ENCODE measurements around the gene ADAMTS5. TPM values are rescaled to one million over a fixed set of nuclear protein-coding genes. Genes with fewer than 3 reads are reported as not detected.

Gene ADAMTS5
- 10 to 100 TPM in 1 of 6 experiments, 1 to 10 TPM in 5; 5.5 to 13.7 (median 6.7) TPM for total RNA-seq (2021; fragmentation: NEBNext Ultra II Directional; extraction: Animal tissue kit (Norgen Biotek cat#: 25700))
- long read RNA-seq, partial matches to known transcripts = 1 of 8 reads
- long read RNA-seq, other reads (novel, unspliced or antisense) = 7 of 8 reads

- peak; percentile 66 for DNase-seq
- Mint-ChIP-seq H3K4me1 (ENCODE audit: low read depth) (peaks cover 43% of the 10 kb centered on the region), H3K36me3 (ENCODE audit: low read depth) (no peaks in the 10 kb centered on the region), H3K4me3 (peak within 1 kb of the TSS; percentile 92), H3K27ac (peak within 1 kb of the TSS; percentile 87), H3K9me3 (no peaks in the 10 kb centered on the region), H3K27me3 (ENCODE audit: insufficient read depth) (peaks cover 5% of the 10 kb centered on the region)
- TF ChIP-seq, protein P1, sequence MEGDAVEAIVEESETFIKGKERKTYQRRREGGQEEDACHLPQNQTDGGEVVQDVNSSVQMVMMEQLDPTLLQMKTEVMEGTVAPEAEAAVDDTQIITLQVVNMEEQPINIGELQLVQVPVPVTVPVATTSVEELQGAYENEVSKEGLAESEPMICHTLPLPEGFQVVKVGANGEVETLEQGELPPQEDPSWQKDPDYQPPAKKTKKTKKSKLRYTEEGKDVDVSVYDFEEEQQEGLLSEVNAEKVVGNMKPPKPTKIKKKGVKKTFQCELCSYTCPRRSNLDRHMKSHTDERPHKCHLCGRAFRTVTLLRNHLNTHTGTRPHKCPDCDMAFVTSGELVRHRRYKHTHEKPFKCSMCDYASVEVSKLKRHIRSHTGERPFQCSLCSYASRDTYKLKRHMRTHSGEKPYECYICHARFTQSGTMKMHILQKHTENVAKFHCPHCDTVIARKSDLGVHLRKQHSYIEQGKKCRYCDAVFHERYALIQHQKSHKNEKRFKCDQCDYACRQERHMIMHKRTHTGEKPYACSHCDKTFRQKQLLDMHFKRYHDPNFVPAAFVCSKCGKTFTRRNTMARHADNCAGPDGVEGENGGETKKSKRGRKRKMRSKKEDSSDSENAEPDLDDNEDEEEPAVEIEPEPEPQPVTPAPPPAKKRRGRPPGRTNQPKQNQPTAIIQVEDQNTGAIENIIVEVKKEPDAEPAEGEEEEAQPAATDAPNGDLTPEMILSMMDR (IDR thresholded peaks at IDR 0.05) = no peak; the same call in 1 of the 2 replicates
Measured at GRCh38 chr21:26967062-26967913, at the start of gene ADAMTS5. TSS of gene ADAMTS5 (minus strand) at chr21:26967088. CDS start at chr21:26966391, 697 bp downstream.

DNA sequence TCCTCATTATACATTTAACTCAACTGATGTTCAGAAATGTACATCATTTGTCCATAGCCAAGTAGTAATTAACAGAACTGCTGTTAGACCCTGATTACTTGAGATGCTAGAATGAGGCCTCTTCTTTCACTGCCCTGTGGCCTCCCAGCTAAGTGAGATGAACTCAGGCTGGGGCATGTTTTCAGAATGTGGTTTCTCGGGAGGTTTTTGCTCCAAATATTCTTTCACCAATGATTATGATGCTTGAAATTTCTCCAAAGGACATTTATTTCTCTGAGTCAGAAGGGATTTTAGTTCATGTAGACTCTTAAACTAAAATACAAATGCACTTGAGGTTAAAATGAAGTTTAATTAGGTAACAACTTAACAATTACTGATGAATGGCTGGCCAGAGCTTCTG is 34.6 kb upstream of the ADAMTS5 start:
- Mint-ChIP-seq H3K27me3 (ENCODE audit: insufficient read depth) (no peaks in the 10 kb centered on the region), H3K4me1 (ENCODE audit: low read depth) (no peaks in the 10 kb centered on the region), H3K4me3 (no peak overlapping the region), H3K9me3 (no peaks in the 10 kb centered on the region), H3K36me3 (ENCODE audit: low read depth) (no peaks in the 10 kb centered on the region), H3K27ac (no peak overlapping the region)
- DNase-seq = no peak
- TF ChIP-seq, protein P1 (IDR thresholded peaks at IDR 0.05) = no peak

DNA sequence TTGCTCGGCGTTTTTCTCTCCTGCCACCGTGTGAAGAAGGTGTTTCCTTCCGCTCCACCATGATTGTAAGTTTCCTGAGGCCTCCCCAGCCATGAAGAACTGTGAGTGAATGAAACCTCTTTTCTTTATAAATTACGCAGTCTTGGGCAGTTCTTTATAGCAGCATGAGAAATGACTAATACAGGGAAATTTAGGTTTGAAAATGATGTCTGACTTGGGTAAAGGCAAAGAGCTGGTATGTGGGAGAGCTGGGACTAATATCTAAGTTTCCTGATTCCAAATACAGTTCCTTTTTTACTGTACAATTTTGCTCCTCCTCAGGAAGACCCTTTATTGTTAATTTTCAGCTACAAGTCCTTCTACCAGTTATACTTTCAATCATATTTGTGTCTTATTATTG is 16.7 kb upstream of the ADAMTS5 start:
- no peak for DNase-seq
- Mint-ChIP-seq H3K9me3 (peaks cover 31% of the 10 kb centered on the region), H3K27ac (no peak overlapping the region), H3K4me1 (ENCODE audit: low read depth) (no peaks in the 10 kb centered on the region), H3K4me3 (no peak overlapping the region), H3K27me3 (ENCODE audit: insufficient read depth) (peaks cover 3% of the 10 kb centered on the region; the same call in 1 of the 2 replicates), H3K36me3 (ENCODE audit: low read depth) (peaks cover 14% of the 10 kb centered on the region)
- TF ChIP-seq, protein P1 (IDR thresholded peaks at IDR 0.05) = no peak

- Mint-ChIP-seq H3K27ac (no peak overlapping the region), H3K27me3 (ENCODE audit: insufficient read depth) (peaks cover 3% of the 10 kb centered on the region; the same call in 1 of the 2 replicates), H3K36me3 (ENCODE audit: low read depth) (peaks cover 9% of the 10 kb centered on the region), H3K9me3 (peaks cover 25% of the 10 kb centered on the region), H3K4me3 (no peak overlapping the region), H3K4me1 (ENCODE audit: low read depth) (peaks cover 4% of the 10 kb centered on the region)
- TF ChIP-seq, protein P1 (IDR thresholded peaks at IDR 0.05) = no peak
- peak; percentile 30 for DNase-seq
Measured at GRCh38 chr21:26982767-26983166, 15.9 kb upstream of the ADAMTS5 start.

GRCh38 chr21:26977746-26978145 is 10.9 kb upstream of the ADAMTS5 start:
- Mint-ChIP-seq H3K4me1 (ENCODE audit: low read depth) (peaks cover 11% of the 10 kb centered on the region), H3K27ac (no peak overlapping the region), H3K36me3 (ENCODE audit: low read depth) (peaks cover 5% of the 10 kb centered on the region), H3K27me3 (ENCODE audit: insufficient read depth) (no peaks in the 10 kb centered on the region; the same call in 1 of the 2 replicates), H3K4me3 (no peak overlapping the region), H3K9me3 (peaks cover 21% of the 10 kb centered on the region)
- TF ChIP-seq, protein P1 (IDR thresholded peaks at IDR 0.05) = no peak
- no peak for DNase-seq
